NCI-H2196 treated with DMSO at 0.1 percent for 48 hours (cell line): ENCODE measurements around the gene RTN3.
"Not testable (repeated sequence)": the region's sequence is repeated elsewhere in the genome, so short reads cannot be mapped to it uniquely, and the experiment has no call there.

ENCODE experiments used
- DNase-seq: peaks from one replicate; lab custom pipeline; 2025; ENCODE audit not compliant: unreplicated experiment; lab: John Stamatoyannopoulos, UW

RTN3 gene

DNA sequence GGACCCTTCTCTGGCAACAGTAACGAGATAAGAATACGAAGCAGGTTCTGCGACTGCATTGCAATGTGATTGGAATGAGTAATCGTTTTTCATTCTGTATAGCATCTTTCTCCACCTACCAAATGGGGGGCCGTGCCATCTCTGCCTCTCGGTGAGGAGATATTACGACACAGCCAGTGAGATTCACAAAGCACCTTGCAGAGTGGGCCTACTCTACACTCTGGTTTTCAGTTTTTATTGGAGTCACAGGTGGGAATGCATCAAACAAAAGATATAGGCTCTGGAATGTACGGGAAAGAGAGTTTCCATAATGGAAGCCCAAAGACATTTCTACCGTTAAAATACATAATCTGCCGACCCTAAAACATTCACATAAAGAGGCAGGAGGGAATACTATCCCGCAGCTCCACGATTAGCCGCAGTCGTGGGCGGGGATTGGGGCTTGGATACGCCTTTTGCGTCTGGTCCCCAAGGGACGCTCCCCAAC lies 423 bp upstream of the RTN3 start:
- DNase-seq, result peak; percentile 51

DNA sequence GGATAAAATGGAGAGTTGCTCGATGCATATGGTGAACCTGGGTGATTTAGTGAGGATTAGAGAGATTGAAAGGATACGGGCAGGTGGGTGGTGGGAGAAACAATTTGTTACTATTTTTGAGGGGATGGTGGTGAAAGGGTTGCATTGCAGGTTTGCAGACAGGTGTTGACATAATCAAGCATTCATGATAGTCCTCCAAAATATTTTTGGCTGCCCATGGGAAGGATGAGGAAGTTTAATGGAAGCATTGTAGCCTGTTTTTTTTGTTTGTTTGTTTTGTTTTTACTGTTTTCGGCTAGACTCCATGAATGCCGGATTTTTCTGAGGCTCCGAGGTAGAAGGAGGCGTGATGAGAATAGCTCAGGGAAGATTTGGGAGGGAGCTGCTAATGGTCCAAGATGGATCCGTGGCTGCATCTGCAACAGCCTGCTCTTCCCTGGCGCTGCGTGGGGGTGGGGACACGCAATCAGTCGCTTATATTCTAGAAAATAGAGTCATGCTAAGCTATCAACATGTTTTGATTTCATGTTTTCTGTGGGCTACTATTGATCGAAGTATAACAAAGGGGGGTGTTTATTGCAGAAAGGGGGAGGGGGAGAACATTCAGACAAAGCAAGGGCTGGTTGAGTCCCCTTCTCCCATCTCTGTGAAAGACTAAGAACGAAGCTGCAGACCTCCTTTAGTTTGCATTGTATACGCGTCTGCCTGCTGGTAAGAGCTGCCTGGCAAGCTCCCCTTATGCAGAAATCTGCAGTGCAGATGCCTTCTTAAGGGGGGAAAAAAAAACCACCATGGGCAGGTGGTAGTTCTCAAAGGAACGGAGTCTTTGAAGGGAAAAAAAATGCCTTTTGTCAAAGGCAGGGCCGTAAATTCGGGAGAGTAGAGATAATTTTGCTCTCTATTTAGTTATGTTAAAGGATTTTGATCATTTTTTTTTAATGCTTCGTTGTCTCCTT lies 1.0 kb downstream of the RTN3 start:
- no peak for DNase-seq

DNA sequence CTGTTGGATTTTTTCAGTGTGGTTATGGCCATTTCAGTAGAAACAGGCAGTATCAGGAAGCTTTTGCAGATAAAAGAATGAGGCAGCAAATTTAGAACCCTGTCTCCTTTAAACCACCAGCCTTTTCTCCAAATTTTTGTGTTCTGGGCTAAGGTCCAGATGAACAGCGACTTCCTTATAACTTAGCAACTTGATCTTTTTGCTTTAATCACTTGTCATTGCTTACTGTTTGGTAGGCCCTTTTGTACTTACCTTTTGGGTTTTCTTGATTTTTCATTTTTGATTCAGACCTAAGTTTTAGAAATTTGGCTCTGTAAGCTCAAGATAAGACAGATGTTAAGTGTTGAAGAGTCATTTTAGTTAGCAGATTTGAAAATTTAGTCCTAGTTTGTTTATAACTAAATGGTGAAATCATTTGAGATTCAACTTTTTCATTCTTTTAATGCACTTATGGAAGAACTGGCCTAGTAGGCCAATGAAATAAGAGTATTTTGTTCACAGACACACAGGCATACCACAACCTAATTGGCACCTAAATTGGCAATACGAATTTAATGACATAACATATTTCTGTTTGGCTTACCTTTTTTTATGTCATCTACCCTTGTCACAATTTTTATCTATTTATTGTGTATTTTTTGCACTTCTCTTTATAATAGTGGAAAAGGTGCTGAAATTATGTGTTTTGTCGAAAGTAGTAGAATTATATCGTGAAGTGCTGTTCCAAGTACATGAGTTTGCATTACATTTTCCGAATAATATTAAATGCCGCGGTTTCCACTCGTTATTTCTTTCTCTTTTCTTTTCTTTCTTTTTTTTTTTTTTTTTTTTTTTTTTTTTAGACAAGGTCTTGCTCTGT lies 2.1 kb downstream of the RTN3 start:
- DNase-seq, result no peak

DNA sequence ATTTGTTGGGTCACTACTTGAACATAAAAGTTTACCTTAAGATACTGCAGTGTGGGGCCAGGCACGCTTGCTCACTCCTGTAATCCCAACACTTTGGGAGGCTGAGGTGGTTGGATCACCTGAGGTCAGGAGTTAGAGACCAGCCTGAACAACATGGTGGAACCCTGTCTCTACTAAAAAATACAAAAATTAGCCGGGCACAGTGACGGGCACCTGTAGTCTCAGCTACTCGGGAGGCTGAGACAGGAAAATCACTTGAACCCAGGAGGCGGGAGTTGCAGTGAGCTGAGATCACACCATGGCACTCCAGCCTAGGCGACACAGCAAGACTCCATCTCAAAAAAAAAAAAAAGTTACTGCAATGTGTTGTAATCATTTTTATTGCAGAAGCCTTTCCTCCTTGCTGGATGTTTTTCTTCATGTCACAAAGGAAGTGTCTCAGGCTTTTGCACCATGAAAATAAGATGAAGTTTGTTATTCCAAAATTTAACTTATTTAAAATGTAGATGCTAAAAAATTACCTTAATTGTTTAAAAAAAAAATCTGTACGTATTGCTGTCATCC lies 3.9 kb downstream of the RTN3 start:
- DNase-seq, result not testable (repeated sequence)

DNA sequence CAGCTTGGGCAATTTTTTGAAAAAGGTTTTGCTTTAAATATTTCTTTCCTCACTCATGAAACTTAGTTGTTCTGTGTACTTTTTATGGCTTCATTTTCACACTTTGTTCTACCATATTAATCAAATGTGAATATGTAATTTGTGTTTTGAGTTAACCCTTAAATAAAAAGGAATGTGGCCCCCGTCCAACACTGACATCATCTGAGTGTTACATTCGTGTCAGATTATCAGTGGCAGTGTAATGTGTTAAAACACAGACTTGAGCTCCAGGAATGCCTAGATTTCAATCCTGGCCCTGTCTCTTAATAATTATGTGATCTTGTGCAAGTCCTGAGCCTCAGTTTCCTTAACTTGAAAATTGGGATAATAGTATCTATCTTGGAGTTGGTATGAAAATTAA lies 5.6 kb downstream of the RTN3 start:
- DNase-seq, result no peak

DNA sequence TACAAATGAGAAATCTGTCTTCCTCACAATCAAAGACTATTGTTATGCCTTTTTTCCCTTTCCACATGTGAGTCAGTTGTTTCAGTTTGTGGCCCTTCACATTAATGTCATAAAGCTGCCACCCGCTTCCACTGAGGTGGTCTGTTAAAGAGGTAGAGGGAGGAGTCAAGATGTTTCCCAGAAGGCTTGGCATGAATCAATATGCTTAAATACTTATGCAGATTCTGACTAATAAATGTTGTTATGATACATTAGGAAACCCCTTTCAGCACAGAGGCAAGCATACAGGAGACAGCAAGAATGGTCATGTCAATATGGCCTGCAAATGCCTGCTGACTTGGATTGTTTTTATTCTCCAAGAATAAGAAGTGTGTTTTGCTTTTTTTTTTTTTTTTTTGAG lies 6.5 kb downstream of the RTN3 start:
- no peak for DNase-seq

DNA sequence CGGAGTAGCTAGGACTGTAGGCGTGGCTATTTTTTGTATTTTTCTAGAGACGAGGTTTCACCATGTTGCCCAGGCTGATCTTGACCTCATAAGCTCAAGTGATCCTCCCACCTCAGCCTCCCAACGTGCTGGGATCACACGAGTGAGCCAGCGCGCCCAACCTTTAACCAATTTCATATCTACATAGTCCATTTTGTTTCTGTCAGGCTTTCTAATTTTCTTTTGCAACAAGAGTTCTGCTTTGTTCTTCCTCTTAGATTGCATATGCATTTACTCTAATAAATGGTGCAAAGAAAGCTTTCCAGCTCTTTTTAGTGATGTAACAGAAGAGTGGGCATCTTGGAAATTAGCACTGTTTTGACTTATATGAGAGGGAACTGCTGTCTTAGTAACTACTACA lies 13.3 kb downstream of the RTN3 start:
- no peak for DNase-seq

DNA sequence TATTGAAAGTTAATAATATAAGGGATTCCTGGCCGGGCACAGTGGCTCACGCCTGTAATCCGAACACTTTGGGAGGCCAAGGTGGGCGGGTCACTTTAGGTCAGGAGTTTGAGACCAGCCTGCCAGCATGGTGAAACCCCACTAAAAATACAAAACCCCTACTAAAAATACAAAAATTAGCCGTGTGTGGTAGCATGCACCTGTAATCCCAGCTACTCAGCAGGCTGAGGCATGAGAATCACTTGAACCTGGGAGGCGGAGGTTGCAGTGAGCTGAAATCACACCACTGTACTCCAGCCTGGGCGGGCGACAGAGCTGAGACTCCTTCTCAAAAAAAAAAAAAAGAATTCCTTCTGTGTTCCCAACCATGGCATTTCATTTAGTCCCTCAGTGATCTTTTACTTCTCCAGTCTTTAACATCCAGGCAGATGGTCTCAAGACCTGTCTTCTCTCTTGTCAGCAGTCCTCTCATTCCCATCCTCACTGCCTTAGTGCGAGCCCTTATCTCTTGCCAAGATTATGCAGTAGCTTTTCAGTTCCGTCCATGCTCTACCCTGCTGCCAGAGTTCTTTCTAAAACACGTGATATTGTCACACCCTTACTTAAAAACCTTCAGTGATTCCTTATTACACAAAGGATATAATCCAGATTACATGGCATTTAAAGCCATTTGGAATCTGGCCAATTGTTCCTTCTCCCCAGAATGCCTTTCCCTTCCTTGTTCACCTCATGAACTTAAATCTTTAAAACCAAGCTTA lies 17.9 kb downstream of the RTN3 start:
- no peak for DNase-seq

DNA sequence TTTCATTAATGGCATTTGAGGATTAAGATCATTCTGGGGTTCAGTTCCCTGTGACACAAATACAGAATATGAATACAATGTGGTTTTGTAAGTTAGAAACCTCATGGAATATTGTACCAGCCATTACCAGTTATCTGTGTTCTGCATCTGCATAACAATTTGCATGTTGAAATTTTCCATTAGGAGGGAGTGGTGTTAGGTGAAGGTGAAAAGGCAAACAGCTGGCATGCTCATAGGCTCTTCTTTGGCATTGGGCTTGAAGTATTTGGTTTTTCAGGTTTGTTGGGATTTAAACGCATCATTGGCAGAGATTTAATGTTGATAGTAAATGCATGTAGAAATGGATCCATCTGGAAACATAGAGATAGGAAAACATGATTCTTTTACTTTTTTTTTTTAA lies 18.6 kb downstream of the RTN3 start:
- no peak for DNase-seq

DNA sequence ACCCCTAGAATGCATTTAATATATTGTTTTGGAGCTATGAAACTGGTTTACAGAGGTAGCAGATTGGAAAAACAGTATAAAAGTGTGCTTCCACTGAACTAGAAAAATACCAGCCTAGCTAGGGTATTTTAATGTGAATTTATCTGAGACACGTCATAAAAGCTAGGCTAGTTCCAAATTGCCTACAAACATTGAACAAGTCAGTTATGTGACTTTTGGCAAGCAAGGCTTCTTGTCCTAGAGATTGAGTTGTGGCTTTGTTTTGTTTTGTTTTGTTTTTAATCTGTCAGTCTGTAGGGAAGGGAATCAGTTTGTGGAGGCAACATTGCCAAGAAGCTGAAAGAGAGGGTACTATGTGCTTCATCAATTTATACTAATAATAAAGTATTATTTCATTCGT lies 24.2 kb downstream of the RTN3 start:
- DNase-seq, result no peak

DNA sequence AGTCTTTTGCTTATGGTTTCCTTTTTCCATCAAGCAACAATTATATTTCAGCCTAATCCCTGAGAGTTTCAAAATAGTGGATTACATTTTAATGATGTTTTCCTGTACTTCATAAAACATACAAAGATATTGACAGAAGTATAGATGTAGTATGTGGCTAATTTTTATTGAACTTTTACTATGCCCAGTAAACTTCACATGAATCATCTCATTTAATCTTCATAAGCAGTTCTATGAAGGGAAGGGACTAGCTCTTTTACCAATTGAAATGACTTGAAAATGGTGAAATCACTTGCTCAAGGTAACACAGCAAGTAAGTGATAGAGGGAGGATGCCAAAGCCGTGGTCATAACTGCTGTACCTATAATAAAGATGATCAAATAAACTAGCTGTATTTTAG lies 27.5 kb downstream of the RTN3 start:
- no peak for DNase-seq

DNA sequence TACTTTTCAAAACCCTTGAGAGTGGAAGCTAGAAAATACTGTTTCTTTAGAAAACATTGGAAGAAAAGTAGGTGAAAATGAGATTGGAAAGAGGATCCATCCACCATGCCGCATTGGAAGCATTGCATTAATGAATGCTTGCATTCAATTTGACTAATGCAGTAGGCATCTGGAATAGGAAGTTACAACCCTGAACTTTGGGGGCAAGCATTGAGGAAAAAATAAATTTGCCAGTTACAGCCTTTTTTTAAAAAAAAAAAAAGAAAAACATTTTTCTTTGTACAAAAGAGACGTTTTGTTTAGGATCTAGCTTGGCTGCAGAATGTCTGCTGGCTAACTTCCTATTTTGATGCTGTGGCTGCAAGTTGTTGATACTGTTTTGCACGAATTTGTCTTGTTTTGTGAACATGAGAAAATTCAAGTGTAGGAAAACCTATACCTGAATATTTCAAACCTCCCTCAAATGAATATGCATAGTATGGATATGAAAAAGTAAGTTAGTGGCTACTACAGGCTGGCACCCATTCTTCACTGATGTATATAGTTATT lies 28.1 kb downstream of the RTN3 start:
- no peak for DNase-seq

DNA sequence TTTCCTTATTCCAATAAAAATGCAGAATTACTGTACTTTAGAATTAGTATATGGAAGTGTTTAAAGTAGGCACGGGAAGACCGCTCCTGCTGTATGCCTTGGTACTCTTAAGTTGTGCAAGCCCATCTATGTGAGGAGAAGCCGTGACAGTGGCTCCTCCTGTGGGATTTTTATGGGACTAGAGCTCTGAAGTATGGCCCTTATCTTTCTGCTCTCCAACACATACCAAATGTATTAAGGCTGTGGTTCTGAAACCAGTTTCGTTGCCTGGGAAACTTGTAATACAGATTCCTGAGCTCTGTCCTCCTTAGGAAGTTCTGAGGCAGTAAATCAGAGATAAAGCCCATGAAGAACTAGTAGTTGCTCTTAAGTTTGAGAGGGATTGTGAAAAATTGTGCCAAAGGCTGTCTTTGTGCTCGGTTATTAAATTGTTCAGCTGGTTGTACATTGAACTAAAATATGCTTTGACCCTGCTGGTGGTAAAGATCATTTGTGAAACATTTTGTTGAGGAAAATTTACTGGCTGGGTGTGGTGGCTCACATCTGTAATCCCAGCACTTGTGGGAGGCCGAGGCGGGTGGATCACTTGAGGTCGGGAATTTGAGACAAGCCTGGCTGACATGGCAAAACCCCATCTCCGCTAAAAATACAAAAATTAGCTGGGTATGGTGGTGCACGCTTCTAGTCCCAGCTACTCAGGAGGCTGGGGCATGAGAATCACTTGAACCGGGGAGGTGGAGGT lies 29.3 kb downstream of the RTN3 start:
- DNase-seq, result no peak

DNA sequence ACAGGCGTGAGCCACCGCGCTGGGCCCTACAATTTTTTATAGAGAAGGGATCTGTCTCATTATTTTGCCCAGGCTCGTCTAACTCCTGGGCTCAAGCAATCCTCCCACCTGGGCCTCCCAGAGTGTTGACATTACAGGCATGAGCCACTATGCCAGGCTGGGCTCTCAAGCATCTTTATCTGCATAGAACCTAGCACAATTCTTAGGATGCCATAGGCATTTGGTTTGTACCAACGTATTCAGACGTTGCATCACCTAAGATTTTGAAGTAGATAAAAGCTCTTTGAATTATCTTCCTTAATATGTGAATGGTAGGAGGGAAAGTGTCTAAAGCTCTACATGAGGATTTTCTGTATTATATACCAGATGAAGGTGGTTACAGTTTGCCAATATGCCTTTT lies 30.5 kb downstream of the RTN3 start:
- DNase-seq, result no peak

DNA sequence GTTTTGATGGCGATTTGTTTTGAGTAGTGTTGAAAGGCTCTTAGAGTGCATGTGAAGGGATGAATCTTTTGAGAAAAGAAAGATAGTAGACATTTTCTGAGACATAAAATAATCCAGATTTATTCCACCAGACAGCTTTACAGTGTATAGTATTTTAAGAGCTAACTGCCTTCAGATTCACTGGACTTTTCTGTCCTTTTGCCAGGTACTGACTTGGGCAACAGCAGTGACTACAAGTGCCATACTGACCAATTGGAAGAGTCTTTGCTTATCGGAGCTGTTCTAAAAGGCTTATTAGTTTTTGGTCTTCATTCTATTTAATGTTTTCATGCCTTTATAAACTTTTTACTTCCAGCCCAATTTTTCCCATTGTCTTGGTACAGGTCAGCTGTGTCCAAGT lies 32.5 kb downstream of the RTN3 start:
- DNase-seq, result no peak

DNA sequence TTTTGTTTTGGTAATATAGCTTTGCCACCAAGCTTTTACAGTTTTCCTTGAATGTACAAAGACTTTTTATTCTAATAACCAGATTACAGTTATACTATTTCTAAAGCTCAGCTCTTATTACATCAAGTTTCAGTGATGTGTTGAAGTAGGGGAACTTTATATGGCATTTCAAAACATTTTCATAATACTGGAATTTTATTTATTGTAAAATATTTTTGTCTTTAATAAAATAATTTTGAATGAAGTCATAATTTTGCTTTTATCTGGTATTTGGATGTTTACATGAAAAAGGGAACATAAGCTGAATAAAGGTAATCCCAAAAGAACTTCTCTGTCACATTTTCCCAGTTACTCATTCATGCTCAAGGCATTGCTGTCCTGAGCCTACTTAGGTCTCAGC lies 34.7 kb downstream of the RTN3 start:
- no peak for DNase-seq

DNA sequence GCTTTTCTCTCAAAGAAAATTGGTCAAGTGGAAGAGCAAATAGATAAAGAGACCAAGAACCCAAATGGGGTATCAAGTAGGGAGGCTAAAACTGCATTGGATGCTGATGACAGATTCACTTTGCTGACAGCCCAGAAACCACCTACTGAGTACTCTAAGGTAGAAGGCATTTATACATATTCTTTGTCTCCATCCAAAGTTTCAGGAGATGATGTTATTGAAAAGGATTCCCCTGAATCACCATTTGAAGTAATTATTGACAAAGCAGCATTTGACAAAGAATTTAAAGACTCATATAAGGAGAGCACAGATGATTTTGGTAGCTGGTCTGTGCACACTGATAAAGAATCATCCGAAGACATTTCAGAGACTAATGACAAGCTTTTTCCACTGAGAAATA lies 37.7 kb downstream of the RTN3 start:
- no peak for DNase-seq

DNA sequence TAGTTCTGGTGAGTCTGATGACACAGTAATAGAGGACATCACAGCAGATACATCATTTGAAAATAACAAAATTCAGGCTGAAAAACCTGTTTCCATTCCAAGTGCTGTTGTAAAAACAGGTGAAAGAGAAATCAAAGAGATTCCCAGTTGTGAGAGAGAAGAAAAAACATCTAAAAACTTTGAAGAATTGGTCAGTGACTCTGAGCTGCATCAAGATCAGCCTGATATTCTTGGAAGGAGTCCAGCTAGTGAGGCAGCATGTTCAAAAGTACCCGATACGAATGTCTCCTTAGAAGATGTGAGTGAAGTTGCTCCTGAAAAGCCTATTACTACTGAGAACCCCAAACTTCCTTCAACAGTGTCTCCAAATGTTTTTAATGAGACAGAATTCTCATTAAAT lies 38.7 kb downstream of the RTN3 start:
- DNase-seq, result no peak

DNA sequence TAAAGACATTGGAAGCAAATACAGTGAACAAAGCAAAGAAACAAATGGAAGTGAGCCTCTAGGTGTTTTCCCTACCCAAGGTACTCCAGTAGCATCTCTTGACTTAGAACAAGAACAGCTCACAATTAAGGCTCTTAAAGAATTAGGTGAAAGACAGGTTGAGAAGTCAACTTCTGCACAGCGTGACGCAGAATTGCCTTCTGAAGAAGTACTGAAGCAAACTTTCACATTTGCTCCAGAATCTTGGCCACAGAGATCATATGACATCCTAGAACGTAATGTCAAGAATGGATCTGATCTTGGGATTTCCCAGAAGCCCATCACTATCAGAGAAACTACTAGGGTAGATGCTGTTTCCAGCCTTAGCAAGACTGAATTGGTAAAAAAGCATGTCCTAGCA lies 39.3 kb downstream of the RTN3 start:
- DNase-seq, result no peak

DNA sequence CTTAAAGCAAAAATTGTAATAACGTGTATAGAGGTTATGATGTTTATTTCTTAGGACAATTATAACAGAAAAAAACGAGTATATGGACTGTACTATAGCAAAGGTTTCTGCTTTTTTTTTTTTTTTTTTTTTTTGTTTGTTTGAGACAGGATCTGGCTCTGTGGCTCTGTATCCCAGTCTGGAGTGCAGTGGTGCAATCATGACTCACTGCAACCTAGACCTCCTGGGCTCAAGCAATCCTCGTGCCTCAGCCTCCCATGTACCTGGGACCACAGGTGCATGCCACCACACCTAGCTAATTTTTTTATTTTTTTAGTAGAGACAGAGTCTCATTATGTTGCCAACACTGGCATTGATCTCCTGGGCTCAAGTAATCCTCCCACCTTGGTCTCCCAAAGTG lies 48.0 kb downstream of the RTN3 start:
- no peak for DNase-seq
